IMR-90 (cell line): ENCODE measurements around the gene OR12D3. TPM values are rescaled to one million over a fixed set of nuclear protein-coding genes. Genes with fewer than 3 reads are reported as not detected.

Experiments used
- polyA plus RNA-seq, 3 experiments: library from polyadenylated mRNA; depleted of rRNA; stranded (reverse); fragments of >200 nt; gene quantifications; 2 replicates each; pipeline ENCODE4 v1.2.3, GENCODE V29; 2012; ENCODE audit warnings: low replicate concordance in 1 of 3
- total RNA-seq: library from RNA; depleted of rRNA; stranded (reverse); fragments of >200 nt; gene quantifications from 2 replicates; pipeline ENCODE4 v1.2.3, GENCODE V29; 2012; rRNA removed

OR12D3 gene
- total and polyA plus RNA-seq, 2 of the 4 experiments (the other 2 are of a cell fraction) = not detected

Other genes starting within 250 kb of the OR12D3 start
- gene OR2J2, start 204.4 kb downstream of the OR12D3 start, total RNA-seq = not detected in 2 replicates
- not detected in 2 replicates for gene OR2J2, start 204.4 kb downstream of the OR12D3 start, polyA plus RNA-seq (2012; rRNA removed)
- not detected in 2 replicates for gene OR14J1, start 73.6 kb downstream of the OR12D3 start, total RNA-seq
- not detected in 2 replicates for gene OR14J1, start 73.6 kb downstream of the OR12D3 start, polyA plus RNA-seq (2012; rRNA removed)
- not detected in 2 replicates for gene OR5V1, start 6.4 kb downstream of the OR12D3 start, total RNA-seq
- gene OR5V1, start 6.4 kb downstream of the OR12D3 start, polyA plus RNA-seq (2012; rRNA removed) = not detected in 2 replicates
- gene OR12D2, start 20.3 kb upstream of the OR12D3 start, total RNA-seq = not detected in 2 replicates
- not detected in 2 replicates for gene OR12D2, start 20.3 kb upstream of the OR12D3 start, polyA plus RNA-seq (2012; rRNA removed)
- gene OR12D1, start 39.6 kb upstream of the OR12D3 start, total RNA-seq = not detected in 2 replicates
- not detected in 2 replicates for gene OR12D1, start 39.6 kb upstream of the OR12D3 start, polyA plus RNA-seq (2012; rRNA removed)
- not detected in 2 replicates for gene OR10C1, start 64.0 kb upstream of the OR12D3 start, total RNA-seq
- not detected in 2 replicates for gene OR10C1, start 64.0 kb upstream of the OR12D3 start, polyA plus RNA-seq (2012; rRNA removed)
- not detected in 2 replicates for gene OR11A1, start 81.8 kb upstream of the OR12D3 start, total RNA-seq
- not detected in 2 replicates for gene OR11A1, start 81.8 kb upstream of the OR12D3 start, polyA plus RNA-seq (2012; rRNA removed)
- gene OR2H1, start 81.9 kb upstream of the OR12D3 start, total RNA-seq = not detected in 2 replicates
- gene OR2H1, start 81.9 kb upstream of the OR12D3 start, polyA plus RNA-seq (2012; rRNA removed) = not detected in 2 replicates
- not detected in 2 replicates for gene MAS1L, start 112.7 kb upstream of the OR12D3 start, total RNA-seq
- gene MAS1L, start 112.7 kb upstream of the OR12D3 start, polyA plus RNA-seq (2012; rRNA removed) = not detected in 2 replicates
- not detected in 2 replicates for gene UBD, start 184.4 kb upstream of the OR12D3 start, total RNA-seq
- not detected in 2 replicates for gene UBD, start 184.4 kb upstream of the OR12D3 start, polyA plus RNA-seq (2012; rRNA removed)
- gene OR2H2, start 209.8 kb upstream of the OR12D3 start, total RNA-seq = not detected in 2 replicates
- not detected in 2 replicates for gene OR2H2, start 209.8 kb upstream of the OR12D3 start, polyA plus RNA-seq (2012; rRNA removed)